CD14-positive monocyte (primary cell): ENCODE measurements around the gene TIAM1. TPM values are rescaled to one million over a fixed set of nuclear protein-coding genes. Genes with fewer than 3 reads are reported as not detected.

Experiments used
- DNase-seq, 3 donors: peaks; one replicate each; pipeline ENCODE4 v3.0.0-alpha.2; 2011 to 2022
- H2AFZ ChIP-seq: 2 replicates; pipeline ENCODE4 v1.6.0; 2012; ENCODE audit warnings: mild to moderate bottlenecking, low read depth, low read length, inconsistent platforms; ENCODE audit not compliant: insufficient read depth, poor library complexity, severe bottlenecking
- H3K27ac ChIP-seq, 2 donors: 1 replicate in 1 of 2; 2 replicates in 1 of 2; pipeline ENCODE4 v1.5.1; 2012 to 2013; ENCODE audit warnings: low read length in 2 of 2, control low read depth in 1 of 2, inconsistent platforms in 1 of 2, low read depth in 1 of 2, mild to moderate bottlenecking in 1 of 2
- H3K27me3 ChIP-seq, 2 donors: one replicate each; pipeline versions ENCODE4 v1.6.0 to v1.6.1; 2011 to 2013; ENCODE audit warnings: low read length in 2 of 2; ENCODE audit not compliant: control insufficient read depth in 2 of 2, insufficient read depth in 2 of 2
- H3K36me3 ChIP-seq, 2 donors: replicated peaks in 1 of 2; 1 replicate in 1 of 2; 2 replicates in 1 of 2; pipeline versions ENCODE4 v1.5.1 to v1.6.1; 2012 to 2013; ENCODE audit warnings: low read length in 2 of 2, control low read depth in 1 of 2, inconsistent platforms in 1 of 2, mild to moderate bottlenecking in 1 of 2; ENCODE audit not compliant: insufficient read depth in 2 of 2, control insufficient read depth in 1 of 2
- H3K4me1 ChIP-seq, 2 donors: 1 replicate in 1 of 2; 2 replicates in 1 of 2; pipeline versions ENCODE4 v1.5.1 to v1.6.1; 2012 to 2013; ENCODE audit warnings: low read length in 2 of 2, control low read depth in 1 of 2, inconsistent platforms in 1 of 2, mild to moderate bottlenecking in 1 of 2, moderate library complexity in 1 of 2; ENCODE audit not compliant: insufficient read depth in 2 of 2, control insufficient read depth in 1 of 2
- H3K4me2 ChIP-seq: replicated peaks from 2 replicates; pipeline ENCODE3; 2012; ENCODE audit warnings: low read length, moderate library complexity, mild to moderate bottlenecking; ENCODE audit not compliant: poor library complexity, severe bottlenecking; ENCODE audit errors: extremely low read depth
- H3K4me3 ChIP-seq, 3 experiments: fragments of 200-600 bp in 1 of 3; sonication (generic) in 1 of 3; replicated peaks in 1 of 3; 1 replicate in 2 of 3; 2 replicates in 1 of 3; pipeline ENCODE4 v1.5.1; 2011 to 2013; ENCODE audit warnings: low read length in 3 of 3, mild to moderate bottlenecking in 3 of 3, control low read depth in 2 of 3, low read depth in 2 of 3, inconsistent platforms in 1 of 3, moderate library complexity in 1 of 3
- H3K79me2 ChIP-seq: 2 replicates; pipeline ENCODE4 v1.6.0; 2012; ENCODE audit warnings: mild to moderate bottlenecking, control low read depth, inconsistent platforms, low read length, moderate library complexity; ENCODE audit not compliant: insufficient read depth
- H3K9ac ChIP-seq: 2 replicates; pipeline ENCODE4 v1.6.0; 2017; ENCODE audit warnings: low read length, mild to moderate bottlenecking; ENCODE audit not compliant: insufficient read depth, poor library complexity, severe bottlenecking
- H3K9me3 ChIP-seq, 2 donors: replicated peaks in 1 of 2; 1 replicate in 1 of 2; 2 replicates in 1 of 2; pipeline versions ENCODE4 v1.5.1 to v1.6.1; 2012 to 2013; ENCODE audit warnings: low read length in 2 of 2, control low read depth in 1 of 2; ENCODE audit not compliant: control insufficient read depth in 1 of 2, insufficient read depth in 1 of 2
- H4K20me1 ChIP-seq: 2 replicates; pipeline ENCODE4 v1.6.0; 2012; ENCODE audit warnings: mild to moderate bottlenecking, low read length, control low read depth, moderate library complexity; ENCODE audit not compliant: insufficient read depth
- H3K27ac Mint-ChIP-seq, 7 donors: one replicate each; pipeline ENCODE4 v1.8.0; 2020; ENCODE audit warnings: mild to moderate bottlenecking in 7 of 7, mixed read lengths in 7 of 7, moderate library complexity in 6 of 7, inconsistent platforms in 2 of 7
- H3K27me3 Mint-ChIP-seq, 3 donors: one replicate each; pipeline ENCODE4 v1.8.0; 2021 to 2022; ENCODE audit warnings: low read depth in 3 of 3, mild to moderate bottlenecking in 3 of 3, mixed read lengths in 3 of 3, moderate library complexity in 3 of 3, inconsistent platforms in 1 of 3
- H3K36me3 Mint-ChIP-seq, 2 donors: one replicate each; pipeline ENCODE4 v1.8.0; 2020; ENCODE audit warnings: mixed read lengths in 2 of 2, inconsistent platforms in 1 of 2, mild to moderate bottlenecking in 1 of 2
- H3K4me1 Mint-ChIP-seq: one replicate; pipeline ENCODE4 v1.8.0; 2020; ENCODE audit warnings: mild to moderate bottlenecking, mixed read lengths
- H3K4me3 Mint-ChIP-seq, 2 donors: one replicate each; pipeline ENCODE4 v1.8.0; 2020; ENCODE audit warnings: mild to moderate bottlenecking in 2 of 2, mixed read lengths in 2 of 2, moderate library complexity in 1 of 2
- H3K9me3 Mint-ChIP-seq, 7 donors: one replicate each; pipeline ENCODE4 v1.8.0; 2020 to 2022; ENCODE audit warnings: mixed read lengths in 7 of 7, mild to moderate bottlenecking in 6 of 7, moderate library complexity in 6 of 7, inconsistent platforms in 2 of 7
- WGBS: methylation state at CpG from one replicate; pipeline ENCODE4 v1.1.5; 2013; ENCODE audit warnings: missing lambda C conversion rate; ENCODE audit not compliant: insufficient coverage; 5-methylcytosine and 5-hydroxymethylcytosine counted together
- intact Hi-C, 2 donors: fragments of 100-400 bp; cut with micrococcal nuclease; formaldehyde crosslinking; loops; one replicate each; pipeline versions ENCODE4 v1.15.0 to v1.15.1; 2023
- polyA plus RNA-seq, 3 donors: library from polyadenylated mRNA; depleted of rRNA in 1 of 3; unstranded in 2 of 3; stranded (reverse) in 1 of 3; fragments of 300-500 nt in 2 of 3; fragments of >200 nt in 1 of 3; fragmentation: Illumina TruSeq in 2 of 3; gene quantifications; 1 replicate in 2 of 3; 2 replicates in 1 of 3; pipeline ENCODE4 v1.2.3, GENCODE V29; 2012 to 2021
- TF ChIP-seq, protein P1 (sequence below): fragments of 200-600 bp; IDR thresholded peaks from one replicate; pipeline ENCODE4 v1.8.0; 2022; ENCODE audit warnings: antibody characterized with exemption, mild to moderate bottlenecking

TIAM1 gene
- polyA plus RNA-seq, 3 donors = 17.7 to 55.0 (median 45.3) TPM

DNA sequence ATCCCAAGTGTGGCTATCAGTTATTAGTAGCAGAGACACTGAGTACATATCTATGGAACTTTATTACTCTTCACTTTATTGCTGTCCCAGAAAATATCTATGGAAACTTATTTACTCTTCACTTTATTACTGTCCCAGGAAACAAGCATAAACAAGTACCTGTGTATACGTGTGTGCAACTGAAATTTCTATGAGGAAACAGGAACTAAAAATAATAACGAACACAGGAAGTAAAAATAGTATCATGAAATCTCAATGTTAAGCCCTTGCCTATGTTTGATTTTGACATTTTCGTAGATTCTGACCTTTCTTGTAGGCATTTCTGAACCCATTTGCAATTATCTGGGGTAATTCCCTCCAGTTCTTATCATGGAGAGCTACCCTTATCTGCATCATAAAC is 240.9 kb downstream of the TIAM1 start:
- intact Hi-C loops = no loop called here
- peak in 1 of 3 donors; percentile 13 for DNase-seq
- peak overlapping the region in 1 of 3 experiments; percentile 37 for H3K4me3 ChIP-seq
- no peaks in the 10 kb centered on the region for H3K36me3 ChIP-seq
- H3K9ac ChIP-seq = no peak overlapping the region
- H3K27me3 ChIP-seq = no peaks in the 10 kb centered on the region
- peaks cover 0 to 12% (median 10%) of the 10 kb centered on the region in 7 donors for H3K9me3 Mint-ChIP-seq
- TF ChIP-seq, protein P1, sequence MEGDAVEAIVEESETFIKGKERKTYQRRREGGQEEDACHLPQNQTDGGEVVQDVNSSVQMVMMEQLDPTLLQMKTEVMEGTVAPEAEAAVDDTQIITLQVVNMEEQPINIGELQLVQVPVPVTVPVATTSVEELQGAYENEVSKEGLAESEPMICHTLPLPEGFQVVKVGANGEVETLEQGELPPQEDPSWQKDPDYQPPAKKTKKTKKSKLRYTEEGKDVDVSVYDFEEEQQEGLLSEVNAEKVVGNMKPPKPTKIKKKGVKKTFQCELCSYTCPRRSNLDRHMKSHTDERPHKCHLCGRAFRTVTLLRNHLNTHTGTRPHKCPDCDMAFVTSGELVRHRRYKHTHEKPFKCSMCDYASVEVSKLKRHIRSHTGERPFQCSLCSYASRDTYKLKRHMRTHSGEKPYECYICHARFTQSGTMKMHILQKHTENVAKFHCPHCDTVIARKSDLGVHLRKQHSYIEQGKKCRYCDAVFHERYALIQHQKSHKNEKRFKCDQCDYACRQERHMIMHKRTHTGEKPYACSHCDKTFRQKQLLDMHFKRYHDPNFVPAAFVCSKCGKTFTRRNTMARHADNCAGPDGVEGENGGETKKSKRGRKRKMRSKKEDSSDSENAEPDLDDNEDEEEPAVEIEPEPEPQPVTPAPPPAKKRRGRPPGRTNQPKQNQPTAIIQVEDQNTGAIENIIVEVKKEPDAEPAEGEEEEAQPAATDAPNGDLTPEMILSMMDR = no peak
- WGBS = no CpG with 5 or more reads among the region's 3 CpGs
- peak overlapping the region in 6 of 7 donors; percentile 26 to 87 (median 74) for H3K27ac Mint-ChIP-seq
- H3K4me3 Mint-ChIP-seq = peak overlapping the region in 1 of 2 donors; percentile 24
- H3K4me1 Mint-ChIP-seq = peaks cover 67% of the 10 kb centered on the region
- no peak overlapping the region for H2AFZ ChIP-seq
- H3K79me2 ChIP-seq = no peaks in the 10 kb centered on the region
- no peaks in the 10 kb centered on the region for H4K20me1 ChIP-seq
- peaks cover 45 to 52% of the 10 kb centered on the region in 2 donors for H3K4me1 ChIP-seq
- peak overlapping the region; percentile 57 for H3K4me2 ChIP-seq
- no peaks in the 10 kb centered on the region for H3K9me3 ChIP-seq
- H3K27ac ChIP-seq = peak overlapping the region in 1 of 2 donors; percentile 74
- H3K27me3 Mint-ChIP-seq = peaks cover 0 to 8% (median 4%) of the 10 kb centered on the region in 3 donors
- H3K36me3 Mint-ChIP-seq = peaks cover 10 to 16% of the 10 kb centered on the region in 2 donors

DNA sequence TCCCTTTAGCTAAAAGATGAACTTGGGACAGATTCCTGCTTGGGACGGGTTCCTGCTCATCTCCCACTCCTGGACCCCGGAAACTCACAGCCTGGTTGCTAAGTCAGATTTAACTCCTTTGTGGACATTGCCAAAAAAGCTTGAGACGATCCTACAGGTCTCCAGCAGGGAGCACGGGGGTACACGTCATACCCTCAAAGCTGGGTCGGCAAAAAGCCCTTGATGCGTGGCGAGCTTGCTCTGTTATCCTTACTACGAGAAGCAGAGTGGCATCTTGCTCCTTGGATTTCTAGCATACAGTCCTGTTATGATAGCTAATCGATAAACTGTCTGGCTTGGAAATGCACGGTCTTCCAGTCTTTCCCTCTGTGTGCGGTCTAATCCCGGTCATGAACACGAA is 244.9 kb downstream of the TIAM1 start:
- 93% methylated on average over 9 of the region's 14 CpGs for WGBS
- Mint-ChIP-seq H3K9me3 (peaks cover 0 to 7% (median 4%) of the 10 kb centered on the region in 7 donors), H3K4me1 (peaks cover 33% of the 10 kb centered on the region), H3K36me3 (no peaks in the 10 kb centered on the region), H3K27ac (peak overlapping the region in 1 of 7 donors; percentile 73), H3K27me3 (peaks cover 3 to 8% (median 7%) of the 10 kb centered on the region in 3 donors), H3K4me3 (no peak overlapping the region)
- Histone ChIP-seq H3K4me1 (peaks cover 18 to 23% of the 10 kb centered on the region in 2 donors), H3K27me3 (no peaks in the 10 kb centered on the region), H3K79me2 (no peaks in the 10 kb centered on the region), H3K27ac (no peak overlapping the region), H4K20me1 (no peaks in the 10 kb centered on the region), H3K36me3 (no peaks in the 10 kb centered on the region), H3K9ac (no peak overlapping the region), H3K9me3 (no peaks in the 10 kb centered on the region), H3K4me2 (no peak overlapping the region), H3K4me3 (no peak overlapping the region), H2AFZ (no peak overlapping the region)
- no peak for DNase-seq
- TF ChIP-seq, protein P1 = no peak
- intact Hi-C loops = loop anchor here (2.0 to 10.0 kb wide), 4 partner anchors 82 to 506 kb away; no protein-coding TSS in a partner anchor
